Progenitor cell of endocrine pancreas (in vitro differentiated cells): Measurements from ENCODE around the gene EXOC3L4. TPM values are rescaled to one million over a fixed set of nuclear protein-coding genes. Genes with fewer than 3 reads are reported as not detected.
A peak's percentile ranks its signal among the peaks of the same experiment; 100 is the strongest.
"Not testable (repeated sequence)": the region's sequence is repeated elsewhere in the genome, so short reads cannot be mapped to it uniquely, and the experiment has no call there.

Source experiments
- DNase-seq: peaks from one replicate; pipeline ENCODE4 v3.0.0; 2021; ENCODE audit warnings: low spot score; ENCODE audit not compliant: unreplicated experiment
- H3K27ac Mint-ChIP-seq: 2 replicates; pipeline ENCODE4 v1.8.0; 2021; ENCODE audit warnings: mild to moderate bottlenecking, moderate library complexity, mixed read lengths
- H3K27me3 Mint-ChIP-seq: 2 replicates; pipeline ENCODE4 v1.8.0; 2021; ENCODE audit warnings: mixed read lengths
- H3K36me3 Mint-ChIP-seq: 2 replicates; pipeline ENCODE4 v1.8.0; 2022; ENCODE audit warnings: mixed read lengths; ENCODE audit not compliant: insufficient read depth
- H3K4me1 Mint-ChIP-seq: 2 replicates; pipeline ENCODE4 v1.8.0; 2021; ENCODE audit warnings: low read depth, mixed read lengths
- H3K4me3 Mint-ChIP-seq: 2 replicates; pipeline ENCODE4 v1.8.0; 2021; ENCODE audit warnings: low read depth, mild to moderate bottlenecking, moderate library complexity, mixed read lengths
- H3K9me3 Mint-ChIP-seq: 2 replicates; pipeline ENCODE4 v1.8.0; 2021; ENCODE audit warnings: low read depth, mixed read lengths
- CTCF ChIP-seq: fragments of 200-600 bp; sonication (generic); IDR thresholded peaks from one replicate; pipeline ENCODE4 v1.5.0; 2021; ENCODE audit warnings: antibody characterized with exemption, mild to moderate bottlenecking; ENCODE audit not compliant: unreplicated experiment
- long read RNA-seq: library from polyadenylated mRNA; unstranded; transcript quantifications from one replicate; pipeline ENCODE4 v2.0.0, GENCODE V29; 2020
- total RNA-seq: library from RNA; stranded (reverse); gene quantifications from 2 replicates; pipeline ENCODE4 v1.2.1, GENCODE V29; 2021

EXOC3L4 gene
- total RNA-seq: 28.4 and 30.8 TPM in 2 replicates
- long read RNA-seq, partial matches to known transcripts: 0 of 1 reads
- long read RNA-seq, other reads (novel, unspliced or antisense): 1 of 1 reads

- DNase-seq: no peak
- Mint-ChIP-seq H3K4me3 (peak within 1 kb of the TSS; percentile 21), H3K27me3 (peaks cover 4% of the 10 kb centered on the region), H3K4me1 (peaks cover 18% of the 10 kb centered on the region), H3K36me3 (no peaks in the 10 kb centered on the region), H3K9me3 (no peaks in the 10 kb centered on the region), H3K27ac (peak within 1 kb of the TSS; percentile 92)
- TF ChIP-seq CTCF: no peak
These were observed at the start of gene EXOC3L4 for GRCh38 chr14:103094406-103095209. EXOC3L4 (plus strand) TSS chr14:103094725; CDS start chr14:103100220, 5,495 bp downstream.

DNA sequence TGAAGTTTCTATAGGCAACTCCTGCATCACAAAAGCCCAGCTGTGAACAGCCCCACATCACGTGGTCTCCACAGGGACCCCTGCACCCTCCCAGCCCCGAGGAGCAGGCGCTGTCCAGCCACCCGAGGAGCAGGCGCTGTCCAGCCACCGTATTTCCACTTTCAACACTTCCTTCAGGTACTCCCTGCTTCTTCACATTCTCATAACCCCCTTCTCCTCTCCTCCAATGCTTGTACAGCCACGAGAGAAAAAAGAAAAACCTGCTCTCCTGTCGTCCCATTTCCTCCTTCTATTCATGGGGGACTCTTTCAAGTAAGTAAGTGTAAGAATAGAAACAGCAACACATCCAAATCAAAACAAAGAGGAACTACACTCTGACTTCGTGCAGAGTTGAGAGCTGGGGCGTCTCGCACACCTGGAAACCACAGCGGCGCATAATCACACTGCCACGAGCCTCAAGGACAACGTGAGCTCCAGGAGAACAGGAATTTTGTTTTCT, 49.1 kb upstream of the EXOC3L4 start:
- peaks cover 20% of the 10 kb centered on the region for H3K36me3 Mint-ChIP-seq
- peak overlapping the region; percentile 77 for H3K27ac Mint-ChIP-seq
- peaks cover 16% of the 10 kb centered on the region for H3K4me1 Mint-ChIP-seq
- peaks cover 6% of the 10 kb centered on the region for H3K9me3 Mint-ChIP-seq
- H3K4me3 Mint-ChIP-seq: no peak overlapping the region
- TF ChIP-seq CTCF: no peak
- no peak for DNase-seq
- no peaks in the 10 kb centered on the region for H3K27me3 Mint-ChIP-seq

GRCh38 chr14:103047453-103047852, 47.1 kb upstream of the EXOC3L4 start:
- H3K4me1 Mint-ChIP-seq: peaks cover 23% of the 10 kb centered on the region
- H3K27me3 Mint-ChIP-seq, H3K36me3 Mint-ChIP-seq, H3K9me3 Mint-ChIP-seq, H3K27ac Mint-ChIP-seq, H3K4me3 Mint-ChIP-seq, DNase-seq: not testable (repeated sequence)

DNA sequence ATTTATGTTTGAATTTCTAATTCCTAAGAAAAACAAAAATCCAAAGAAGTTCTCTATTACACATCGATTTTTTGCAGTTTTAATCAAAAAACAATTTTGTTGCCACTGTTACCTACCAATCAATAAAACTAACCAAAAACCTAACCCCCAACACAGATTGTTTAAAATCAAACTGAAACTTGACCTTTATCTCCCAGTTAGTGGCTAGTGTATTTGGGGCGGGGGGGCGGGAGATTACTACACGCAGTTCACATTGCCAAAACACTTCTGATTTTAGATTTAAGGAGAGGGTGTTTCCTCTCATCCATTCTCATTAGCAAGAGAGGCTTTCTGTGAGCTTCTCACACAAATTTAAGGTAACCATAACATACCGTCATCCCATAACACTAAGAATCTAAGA, 43.6 kb upstream of the EXOC3L4 start:
- no peak for TF ChIP-seq CTCF
- Mint-ChIP-seq H3K27ac (peak overlapping the region; percentile 62), H3K4me1 (peaks cover 29% of the 10 kb centered on the region), H3K4me3 (no peak overlapping the region), H3K27me3 (no peaks in the 10 kb centered on the region), H3K9me3 (no peaks in the 10 kb centered on the region), H3K36me3 (peaks cover 2% of the 10 kb centered on the region)
- no peak for DNase-seq

GRCh38 chr14:103052407-103052806, 42.1 kb upstream of the EXOC3L4 start:
- TF ChIP-seq CTCF: no peak
- H3K36me3 Mint-ChIP-seq: no peaks in the 10 kb centered on the region
- H3K4me1 Mint-ChIP-seq: peaks cover 25% of the 10 kb centered on the region
- no peak overlapping the region for H3K27ac Mint-ChIP-seq
- DNase-seq: no peak
- no peak overlapping the region for H3K4me3 Mint-ChIP-seq
- no peaks in the 10 kb centered on the region for H3K9me3 Mint-ChIP-seq
- no peaks in the 10 kb centered on the region for H3K27me3 Mint-ChIP-seq

DNA sequence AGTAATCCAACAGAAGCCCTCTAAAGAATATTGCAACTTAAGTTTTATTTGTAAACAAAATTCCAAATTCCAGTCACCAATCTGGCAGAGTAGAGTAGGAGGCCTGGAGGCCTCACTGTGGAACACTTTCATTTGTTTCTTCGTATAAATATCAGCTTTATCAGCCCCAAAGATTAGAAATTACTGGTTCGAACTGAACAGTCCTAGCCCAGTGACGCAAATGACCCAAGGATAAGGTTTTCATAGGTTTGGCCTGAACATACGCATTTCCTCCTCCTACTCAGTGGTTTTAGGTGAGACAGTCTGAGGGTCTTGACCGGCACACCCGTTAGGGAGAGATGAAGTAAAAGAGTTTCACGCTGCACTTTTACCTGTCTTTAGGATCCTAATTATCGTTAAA, 38.8 kb upstream of the EXOC3L4 start:
- Mint-ChIP-seq H3K27ac (peak overlapping the region; percentile 11), H3K4me1 (peaks cover 34% of the 10 kb centered on the region)

More for the DNA sequence above, 38.8 kb upstream of the EXOC3L4 start:
- TF ChIP-seq CTCF: no peak
- DNase-seq: no peak
- Mint-ChIP-seq H3K4me3 (peak overlapping the region; percentile 84), H3K9me3 (no peaks in the 10 kb centered on the region), H3K36me3 (no peaks in the 10 kb centered on the region), H3K27me3 (no peaks in the 10 kb centered on the region)
